Renal cortical epithelial cell (primary cell): ENCODE data around the gene PATL2. TPM values are rescaled to one million over a fixed set of nuclear protein-coding genes. Genes with fewer than 3 reads are reported as not detected.
"Not testable (repeated sequence)": the region's sequence is repeated elsewhere in the genome, so short reads cannot be mapped to it uniquely, and the experiment has no call there.

Experiments
- DNase-seq: peaks from one replicate; pipeline ENCODE4 v3.0.0-alpha.2; 2011; ENCODE audit warnings: low read depth
- total RNA-seq: library from RNA; depleted of rRNA; stranded (reverse); fragments of >200 nt; gene quantifications from 2 replicates; pipeline ENCODE4 v1.2.3, GENCODE V29; 2014

The PATL2 gene
- total RNA-seq, 1 donor from 2014 or later = not detected

DNA sequence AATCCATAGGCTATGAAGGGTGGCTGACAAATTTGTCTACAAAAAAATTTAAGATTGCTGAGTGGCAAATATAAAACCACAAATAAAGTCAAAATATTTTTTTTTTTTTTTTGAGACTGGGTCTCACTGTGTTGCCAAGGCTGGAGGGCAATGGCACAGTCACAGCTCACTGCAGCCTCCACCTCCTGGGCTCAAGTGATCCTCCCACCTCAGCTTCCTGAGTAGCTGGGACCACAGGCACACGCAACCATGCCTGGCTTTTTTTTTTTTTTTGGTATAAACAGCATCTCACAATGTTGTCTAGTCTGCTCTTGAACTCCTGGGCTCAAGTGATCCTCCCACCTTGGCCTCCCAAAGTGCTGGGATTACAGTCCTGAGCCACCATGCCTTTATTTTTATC lies 20.9 kb downstream of the PATL2 start:
- DNase-seq = not testable (repeated sequence)

DNA sequence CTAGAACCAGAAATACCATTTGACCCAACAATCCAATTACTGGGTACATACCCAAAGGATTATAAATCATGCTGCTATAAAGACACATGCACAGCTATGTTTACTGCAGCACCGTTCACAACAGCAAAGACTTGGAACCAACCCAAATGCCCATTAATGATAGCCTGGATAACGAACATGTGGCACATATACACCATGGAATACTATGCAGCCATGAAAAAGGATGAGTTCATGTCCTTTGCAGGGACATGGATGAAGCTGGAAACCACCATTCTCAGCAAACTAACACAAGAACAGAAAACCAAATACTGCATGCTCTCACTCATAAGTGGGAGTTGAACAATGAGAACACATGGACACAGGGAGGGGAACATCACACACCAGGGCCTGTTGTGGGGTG lies 21.8 kb downstream of the PATL2 start:
- not testable (repeated sequence) for DNase-seq

DNA sequence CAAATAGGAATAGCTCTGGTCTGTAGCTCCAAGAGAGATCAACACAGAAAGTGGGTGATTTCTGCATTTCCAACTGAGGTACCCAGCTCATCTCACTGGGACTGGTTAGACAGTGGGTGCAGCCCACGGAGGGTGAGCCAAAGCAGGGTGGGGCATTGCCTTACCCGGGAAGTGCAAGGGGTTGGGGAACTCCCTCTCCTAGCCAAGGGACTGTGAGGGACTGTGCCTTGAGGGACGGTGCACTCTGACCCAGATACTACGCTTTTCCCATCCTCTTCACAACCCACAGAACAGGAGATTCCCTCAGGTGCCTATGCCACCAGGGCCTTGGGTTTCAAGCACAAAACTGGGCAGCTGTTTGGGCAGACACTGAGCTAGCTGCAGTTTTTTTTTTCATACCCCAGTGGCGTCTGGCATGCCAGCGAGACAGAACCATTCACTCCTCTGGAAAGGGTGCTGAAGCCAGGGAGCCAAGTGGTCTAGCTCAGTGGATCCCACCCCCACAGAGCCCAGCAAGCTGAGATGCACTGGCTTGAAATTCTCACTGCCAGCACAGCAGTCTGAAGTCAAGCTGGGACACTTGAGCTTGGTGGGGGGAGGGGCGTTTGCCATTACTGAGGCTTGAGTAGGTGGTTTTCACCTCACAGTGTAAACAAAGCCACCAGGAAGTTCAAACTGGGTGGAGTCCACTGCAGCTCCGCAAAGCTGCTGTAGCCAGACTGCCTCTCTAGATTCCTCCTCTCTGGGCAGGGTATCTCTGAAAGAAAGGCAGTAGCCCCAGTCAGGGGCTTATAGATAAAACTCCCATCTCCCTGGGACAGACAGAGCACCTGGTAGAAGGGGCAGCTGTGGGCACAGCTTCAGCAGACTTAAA lies 28.1 kb downstream of the PATL2 start:
- DNase-seq = peak; percentile 75

DNA sequence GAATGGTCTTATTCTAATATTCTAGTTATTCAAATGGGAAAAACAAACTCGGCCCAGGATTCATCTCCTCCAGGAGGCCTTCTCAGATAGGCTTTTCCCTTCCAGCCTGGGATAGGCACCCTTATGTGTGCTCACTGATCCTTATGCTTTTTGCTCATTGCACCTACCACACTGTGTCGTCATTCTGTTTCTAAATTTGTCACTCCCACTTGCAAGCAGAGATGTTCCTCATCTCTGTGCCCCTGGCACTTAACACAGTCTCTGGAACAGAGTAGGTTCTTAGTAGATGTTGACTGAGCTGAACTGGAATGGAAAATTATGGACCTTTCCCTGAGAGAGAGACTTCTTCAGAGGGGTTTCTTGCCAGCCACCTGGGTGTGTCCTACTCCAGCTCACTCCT lies 28.9 kb downstream of the PATL2 start:
- no peak for DNase-seq

DNA sequence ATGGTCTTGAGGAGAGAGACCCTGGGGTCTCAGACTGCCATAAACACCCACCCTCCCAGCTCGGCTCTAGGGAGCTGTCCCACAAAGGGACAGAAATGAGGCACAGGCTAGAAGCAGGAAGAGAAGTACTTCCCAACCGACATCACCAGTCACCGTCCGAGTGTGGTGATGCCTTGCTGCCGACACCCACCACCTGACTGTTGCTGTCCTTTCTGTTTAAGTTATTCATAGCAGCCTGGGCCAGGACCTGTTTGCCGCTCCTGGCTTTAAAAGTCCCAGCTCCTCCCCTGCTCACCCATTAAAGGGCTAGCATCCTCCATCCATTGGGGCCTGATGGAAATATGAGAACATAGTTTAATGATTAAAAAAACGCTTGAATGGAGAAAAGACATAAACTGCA lies 34.4 kb downstream of the PATL2 start:
- peak; percentile 2 for DNase-seq

DNA sequence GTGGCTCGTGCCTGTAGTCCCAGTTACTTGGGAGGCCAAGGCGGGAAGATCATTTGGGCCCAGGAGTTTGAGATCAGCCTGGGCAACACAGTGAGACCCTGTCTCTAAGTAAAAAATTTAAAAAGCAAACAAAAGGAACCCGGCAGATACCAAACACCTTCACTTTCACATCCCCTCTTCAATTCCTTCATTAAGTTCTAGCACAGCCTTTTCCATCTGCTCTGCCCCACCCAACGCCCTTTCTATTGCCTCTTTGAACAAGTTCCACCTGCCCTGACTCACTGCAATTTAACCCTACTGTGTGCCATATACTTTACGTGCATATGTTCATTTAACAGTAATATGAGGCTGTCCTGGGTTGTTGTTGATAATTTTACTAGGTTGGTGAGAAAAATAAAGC lies 35.2 kb downstream of the PATL2 start:
- no peak for DNase-seq

DNA sequence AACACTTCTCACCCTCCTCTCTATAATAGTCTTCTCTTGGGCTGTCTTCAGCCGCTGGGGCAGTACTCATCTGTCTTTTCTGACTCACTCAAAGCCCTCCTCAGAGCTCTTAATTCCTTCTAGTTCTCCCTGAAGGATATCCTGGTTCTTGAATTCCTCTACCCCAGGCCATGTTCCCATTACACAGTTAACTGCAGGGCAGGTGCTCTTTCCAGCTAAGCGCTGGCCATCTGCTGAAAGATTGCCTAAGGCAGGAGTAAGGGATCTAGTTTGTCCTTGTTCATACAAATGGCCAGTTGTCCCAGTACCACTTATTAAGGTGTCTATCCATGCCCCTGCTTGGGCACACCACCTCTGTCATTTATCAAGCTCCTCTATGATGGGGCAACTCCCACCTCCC lies 37.5 kb downstream of the PATL2 start:
- DNase-seq = no peak

DNA sequence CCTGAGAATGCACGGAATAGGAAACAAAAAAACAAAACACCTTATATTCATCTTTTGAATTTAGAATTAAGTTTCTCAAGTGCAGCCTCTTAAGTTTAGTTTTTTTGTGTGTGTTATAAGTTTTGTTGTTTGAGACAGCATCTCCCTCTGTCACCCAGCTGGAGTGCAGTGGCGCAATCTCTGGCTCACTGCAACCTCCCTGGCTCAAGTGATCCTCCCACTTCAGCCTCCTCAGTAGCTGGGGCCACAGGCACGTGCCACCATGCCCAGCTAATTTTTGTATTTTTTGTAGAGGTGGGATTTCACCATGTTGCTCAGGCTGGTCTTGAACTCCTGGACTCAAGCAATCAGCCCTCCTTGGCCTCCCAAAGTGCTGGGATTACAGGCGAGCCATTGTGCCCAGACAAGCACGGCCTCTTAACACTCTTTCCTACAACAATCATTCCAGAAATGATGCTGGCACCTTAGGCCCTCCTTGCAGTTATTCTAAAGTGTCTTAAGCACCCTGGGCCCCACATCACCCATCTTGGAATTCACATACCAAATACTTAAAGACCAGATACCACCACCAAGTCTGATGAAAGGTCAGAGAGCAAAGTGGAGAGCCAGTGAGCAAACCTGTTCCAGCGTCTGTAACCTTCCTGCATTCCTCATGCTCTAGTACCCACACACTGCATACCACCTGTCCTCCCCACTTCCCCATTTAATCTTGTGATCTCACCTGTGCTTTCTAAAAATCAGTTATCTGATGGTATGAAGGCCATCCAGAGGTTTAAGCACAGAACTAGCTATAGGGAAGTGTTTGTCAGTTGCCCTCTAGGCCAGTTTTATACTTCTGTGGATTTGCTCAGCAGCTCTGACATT lies 40.8 kb downstream of the PATL2 start:
- no peak for DNase-seq

DNA sequence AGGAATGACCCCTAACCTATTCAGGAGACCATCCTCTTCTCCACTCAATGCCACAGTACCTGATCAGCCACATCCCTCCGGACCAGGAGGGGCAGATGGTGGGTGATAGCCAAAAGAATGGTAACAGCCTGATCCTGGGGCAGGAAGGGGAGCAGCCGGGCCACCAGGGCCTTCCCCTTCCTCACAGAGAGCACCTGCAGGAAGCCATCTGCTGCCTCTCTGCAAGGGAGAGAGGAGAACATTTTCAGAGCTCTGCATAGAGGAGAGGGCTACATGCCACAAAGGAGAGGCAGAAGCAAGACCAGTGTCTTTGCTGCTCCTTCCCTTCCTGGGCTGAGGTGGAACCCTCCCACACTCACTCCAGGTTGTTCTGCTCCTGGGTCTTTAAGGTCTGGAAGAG lies 42.2 kb downstream of the PATL2 start:
- DNase-seq = no peak

DNA sequence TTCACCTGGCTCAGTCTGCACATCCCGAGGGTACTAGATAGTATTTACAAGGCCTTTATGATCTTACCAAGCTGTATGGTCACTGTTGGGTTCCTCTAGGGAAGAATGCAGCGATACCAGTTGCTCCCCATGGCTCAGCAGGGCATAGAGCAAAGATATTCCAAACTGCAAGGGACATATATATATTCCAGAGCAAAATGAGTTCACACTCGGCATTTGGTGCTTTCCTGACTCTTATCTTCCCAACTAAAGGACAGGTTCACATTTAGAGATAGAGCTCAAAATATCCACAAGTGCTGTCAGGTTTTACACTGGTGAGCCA lies 44.1 kb downstream of the PATL2 start:
- no peak for DNase-seq

DNA sequence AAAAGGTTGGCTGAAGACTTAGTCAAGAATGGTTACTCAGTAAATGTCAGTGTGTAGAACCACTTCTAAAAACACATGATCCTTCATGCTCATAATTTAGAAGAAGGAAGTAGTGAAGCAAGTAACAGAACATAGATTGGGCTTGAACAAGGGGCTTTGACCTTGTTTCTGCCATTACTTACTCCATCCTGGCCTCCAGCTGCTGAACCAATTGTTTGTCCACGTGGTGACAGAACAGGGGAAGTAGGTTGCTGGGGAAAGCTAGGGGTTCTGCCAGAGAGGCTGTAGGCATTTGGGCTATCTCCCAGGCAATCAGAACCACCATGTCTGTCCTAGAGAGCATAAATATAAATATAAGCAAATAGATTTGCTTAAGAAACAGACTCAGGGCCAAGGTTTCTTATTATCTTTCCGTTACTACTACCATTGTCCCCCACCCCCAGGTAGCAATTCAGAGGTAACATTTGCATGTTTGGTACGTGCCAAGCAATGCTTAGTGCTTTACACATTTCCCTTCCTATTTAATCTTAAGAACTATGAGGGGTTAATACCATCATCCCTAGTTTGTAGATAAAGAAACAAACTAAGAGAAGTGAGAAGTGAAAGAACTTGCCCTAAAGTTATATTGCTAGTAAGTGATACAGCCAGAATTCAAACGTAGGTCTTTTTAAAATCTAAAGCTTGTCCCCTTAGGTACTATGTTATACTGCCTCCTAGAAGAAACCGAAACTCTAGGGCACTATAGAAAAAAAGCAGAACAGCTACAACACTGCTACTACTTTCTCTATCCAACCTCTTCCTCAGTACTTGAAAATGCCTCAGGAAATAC lies 44.7 kb downstream of the PATL2 start:
- DNase-seq = no peak

DNA sequence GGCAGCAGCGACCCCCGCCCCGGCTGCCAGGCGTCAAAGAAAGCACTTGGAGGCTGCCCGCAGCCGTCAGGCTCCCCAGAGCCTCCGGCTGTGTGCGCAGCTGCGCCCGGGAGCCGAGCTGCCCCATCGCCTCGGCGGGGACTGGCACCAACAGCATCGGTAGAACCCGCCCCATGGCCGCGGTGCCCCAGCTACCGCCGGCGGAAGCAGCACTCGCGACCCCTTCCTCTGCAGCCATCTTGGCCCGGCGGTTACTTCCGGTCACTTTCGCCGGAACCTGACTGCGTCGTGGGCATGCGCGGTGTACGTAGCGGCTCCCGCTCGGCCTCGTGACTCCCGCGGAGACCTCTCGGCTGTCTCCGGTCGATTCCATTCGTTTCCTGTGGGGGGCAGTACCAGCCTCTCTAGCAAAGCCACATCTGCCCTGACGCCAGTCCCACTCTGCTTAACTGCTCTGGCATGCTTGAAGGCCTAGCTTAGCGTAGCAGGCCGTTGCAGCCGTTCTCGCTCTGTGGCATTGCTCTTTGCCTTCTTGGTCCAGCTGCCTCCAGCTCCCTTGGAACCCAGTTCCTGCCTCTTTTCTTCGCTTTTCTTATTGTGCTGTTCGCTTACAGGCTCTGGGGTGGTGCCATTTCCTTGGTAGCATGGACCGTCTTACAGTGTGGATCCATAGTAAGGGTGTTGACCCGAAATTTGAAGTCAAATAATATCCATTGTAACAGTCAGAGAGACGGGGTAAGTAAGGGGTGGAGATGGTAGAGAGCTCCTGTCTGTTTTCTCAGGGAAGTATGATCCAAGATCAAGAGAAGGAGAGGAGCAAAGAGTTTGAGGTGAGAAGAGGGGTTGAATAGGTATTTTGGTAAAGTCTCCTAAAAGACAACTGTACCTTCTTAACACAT lies 47.5 kb downstream of the PATL2 start, which contains the start of gene SPG11:
Gene SPG11 (minus strand): TSS at position 253 of the 899 bp plus-strand sequence. CDS start 15 bp downstream, at position 238.
- peak; percentile 95 for DNase-seq

DNA sequence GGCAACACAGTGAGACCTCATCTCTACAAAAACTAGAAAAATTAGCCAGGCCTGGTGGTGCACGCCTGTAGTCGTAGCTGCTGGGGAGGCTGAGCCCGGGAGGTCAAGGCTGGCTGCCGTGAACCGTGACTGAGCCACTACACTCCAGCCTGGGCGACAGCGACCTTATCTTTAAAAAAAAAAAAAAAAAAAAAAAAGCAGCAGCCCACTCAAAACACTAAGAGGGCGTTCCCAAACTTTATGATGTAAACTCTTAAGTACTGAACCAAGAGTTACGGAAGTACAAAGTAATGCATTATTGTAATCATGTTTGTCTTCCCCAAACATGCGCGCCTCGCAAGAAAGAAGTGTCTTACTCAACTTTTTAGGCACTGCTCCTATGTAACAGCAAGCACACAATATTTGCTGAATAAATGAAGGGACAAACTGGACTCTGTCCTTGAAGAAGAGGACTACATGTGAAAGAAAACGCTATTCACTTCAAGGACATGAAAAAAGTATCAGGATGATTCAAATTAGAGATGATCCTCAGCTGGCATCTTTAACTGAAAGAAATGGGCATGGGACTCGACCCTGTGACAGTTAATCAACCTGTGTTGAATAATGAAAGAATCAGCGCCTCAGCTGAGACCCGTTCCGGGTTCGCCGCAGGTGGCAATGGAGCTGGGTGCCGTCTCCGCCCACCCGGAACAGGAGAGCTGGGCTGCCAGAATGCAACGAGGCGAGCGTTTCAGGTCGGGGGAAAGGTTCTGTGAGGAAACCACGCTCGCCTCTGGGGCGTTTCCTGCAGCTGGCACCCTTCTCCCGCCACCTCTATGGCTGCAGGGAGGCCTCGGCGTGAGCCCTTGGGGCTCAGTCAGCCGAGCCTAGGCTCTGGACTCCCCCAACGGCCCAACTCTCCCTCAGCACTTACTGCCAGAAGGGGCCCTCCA lies 48.4 kb downstream of the PATL2 start:
- DNase-seq = peak; percentile 63

DNA sequence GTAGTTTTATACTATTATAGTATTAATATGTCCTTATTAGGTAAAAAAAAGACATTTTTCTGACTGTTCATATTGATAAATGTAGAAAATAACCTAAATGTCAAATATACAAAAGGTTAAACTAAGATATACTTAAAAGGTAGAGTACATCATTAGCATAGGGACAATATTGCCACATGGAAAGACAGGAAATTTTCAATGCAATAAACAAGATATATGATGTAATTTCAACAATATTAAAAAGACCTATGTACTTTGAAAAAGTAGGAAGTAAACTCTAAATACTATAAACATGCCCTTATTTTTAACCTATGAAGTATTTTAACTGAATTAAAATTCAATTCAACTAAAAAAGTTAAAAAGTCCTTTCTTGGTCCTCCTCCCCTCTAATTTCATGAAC lies 49.5 kb downstream of the PATL2 start:
- no peak for DNase-seq

DNA sequence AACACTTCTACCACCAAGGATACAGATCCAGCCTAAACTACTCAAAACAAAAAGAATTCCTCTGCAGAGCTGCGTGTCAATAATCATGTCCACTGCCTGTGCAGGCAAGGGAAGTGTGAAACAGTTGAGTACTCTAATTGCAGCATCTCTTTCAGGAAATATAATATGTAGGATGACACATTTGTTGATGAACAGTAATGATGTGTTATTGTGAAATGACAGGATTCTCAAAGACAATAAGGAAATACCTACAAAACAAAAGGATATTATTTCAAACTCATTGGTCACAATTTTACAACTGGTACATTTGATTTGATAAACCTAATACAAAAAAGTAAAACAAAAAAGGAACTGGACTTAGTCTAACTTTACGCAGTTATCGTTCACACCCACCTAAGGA lies 52.1 kb downstream of the PATL2 start:
- DNase-seq = no peak

DNA sequence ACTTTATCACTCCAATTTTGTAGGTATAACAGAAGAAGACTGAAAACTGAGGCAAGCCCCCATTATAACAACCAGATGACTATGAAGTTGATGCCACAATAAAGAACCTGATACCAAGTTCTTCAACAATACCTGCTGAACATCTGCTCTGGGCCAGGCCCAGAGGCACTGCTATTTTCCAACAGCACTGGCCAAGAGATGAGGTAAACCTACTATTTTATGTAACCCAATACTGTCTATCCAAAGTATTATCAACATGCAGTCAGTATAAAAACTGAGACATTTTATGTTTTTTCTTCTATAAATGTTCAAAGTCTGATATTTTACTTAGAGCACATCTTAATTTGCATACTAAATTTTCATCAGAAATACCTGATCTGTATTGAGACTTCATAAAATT lies 53.7 kb downstream of the PATL2 start:
- no peak for DNase-seq

DNA sequence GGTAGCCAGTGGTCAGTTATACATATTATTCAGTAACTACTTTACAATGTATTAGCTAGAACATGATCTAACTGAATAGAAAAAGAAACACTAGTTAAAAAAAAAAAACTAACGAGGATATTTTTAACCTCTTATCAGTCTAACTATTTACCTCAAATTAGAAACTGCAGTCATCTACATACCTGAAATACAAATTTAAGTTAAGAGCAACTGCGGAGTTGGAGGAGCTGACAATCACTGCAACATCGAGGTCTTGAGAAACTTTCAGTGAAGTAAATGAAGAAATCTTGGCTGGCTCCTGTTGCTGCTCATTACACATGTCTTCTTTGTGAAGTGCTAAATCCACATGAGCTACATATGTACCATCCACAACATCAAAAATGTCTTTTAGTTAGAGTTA lies 54.2 kb downstream of the PATL2 start:
- no peak for DNase-seq

DNA sequence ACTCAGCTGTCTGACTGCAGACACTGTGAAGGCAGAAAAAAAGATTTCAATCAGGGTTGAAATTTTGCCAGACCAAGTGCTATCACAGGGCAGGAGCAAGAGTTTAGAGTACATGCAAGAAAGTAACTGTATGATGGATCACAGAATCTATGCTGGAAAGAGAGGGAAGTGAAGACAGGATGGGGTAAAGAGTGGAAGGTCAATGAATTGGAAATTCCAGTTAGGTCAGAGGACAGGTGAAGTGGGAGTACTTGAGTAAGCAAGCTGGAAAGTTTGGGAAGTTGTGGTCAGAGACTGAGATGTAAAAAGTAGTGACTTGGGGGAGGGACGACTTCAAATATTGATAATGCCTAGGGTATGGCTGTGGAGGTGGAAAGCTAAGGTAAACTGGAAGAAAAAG lies 54.8 kb downstream of the PATL2 start:
- no peak for DNase-seq

DNA sequence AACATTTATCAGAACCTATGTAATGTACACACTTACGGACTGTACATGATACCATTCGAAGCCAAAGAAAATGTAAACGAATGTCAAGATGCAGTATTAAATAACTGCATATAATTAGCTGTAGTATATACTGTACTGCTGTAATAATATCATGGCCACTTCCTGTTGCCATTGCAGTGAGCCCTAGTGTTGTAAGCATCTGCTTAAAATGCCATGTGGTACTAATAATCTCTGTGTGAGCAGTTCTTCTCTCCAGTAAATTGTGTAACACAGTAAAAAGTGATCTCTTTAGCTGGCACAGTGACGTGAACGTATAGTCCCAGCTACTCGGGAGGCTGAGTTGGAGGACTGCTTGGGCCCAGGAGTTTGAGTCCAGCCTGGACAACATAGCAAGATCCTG lies 56.3 kb downstream of the PATL2 start:
- no peak for DNase-seq

DNA sequence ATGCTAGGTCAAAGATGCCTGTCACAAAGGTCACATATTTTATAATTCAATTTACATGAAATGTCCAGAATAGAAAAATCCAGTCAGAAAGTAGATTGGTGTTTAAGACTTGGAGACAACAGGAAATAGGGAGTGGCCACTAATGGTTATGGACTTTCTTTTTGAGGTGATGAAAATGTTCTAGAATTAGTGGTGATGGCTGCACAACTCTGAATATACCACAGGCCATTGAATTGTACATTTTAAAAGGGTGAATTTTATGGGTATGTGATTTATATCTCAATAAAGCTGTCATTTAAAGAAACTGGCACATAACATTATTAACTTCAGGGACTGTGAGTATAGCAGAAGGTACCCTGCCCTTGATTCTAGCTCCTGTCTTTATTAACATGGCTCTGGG lies 63.5 kb downstream of the PATL2 start:
- DNase-seq = no peak
